Fibroblast of skin of left biceps (primary cell): Measurements from ENCODE around the gene CALCOCO1.
A peak's percentile ranks its signal among the peaks of the same experiment; 100 is the strongest.

Experiments
- DNase-seq, 2 experiments: peaks; one replicate each; pipeline ENCODE4 v3.0.0-alpha.2; 2013; ENCODE audit warnings: low read depth in 2 of 2

The CALCOCO1 gene

GRCh38 chr12:53752192-53752601 is 24.9 kb upstream of the CALCOCO1 start:
- DNase-seq, result no peak

DNA sequence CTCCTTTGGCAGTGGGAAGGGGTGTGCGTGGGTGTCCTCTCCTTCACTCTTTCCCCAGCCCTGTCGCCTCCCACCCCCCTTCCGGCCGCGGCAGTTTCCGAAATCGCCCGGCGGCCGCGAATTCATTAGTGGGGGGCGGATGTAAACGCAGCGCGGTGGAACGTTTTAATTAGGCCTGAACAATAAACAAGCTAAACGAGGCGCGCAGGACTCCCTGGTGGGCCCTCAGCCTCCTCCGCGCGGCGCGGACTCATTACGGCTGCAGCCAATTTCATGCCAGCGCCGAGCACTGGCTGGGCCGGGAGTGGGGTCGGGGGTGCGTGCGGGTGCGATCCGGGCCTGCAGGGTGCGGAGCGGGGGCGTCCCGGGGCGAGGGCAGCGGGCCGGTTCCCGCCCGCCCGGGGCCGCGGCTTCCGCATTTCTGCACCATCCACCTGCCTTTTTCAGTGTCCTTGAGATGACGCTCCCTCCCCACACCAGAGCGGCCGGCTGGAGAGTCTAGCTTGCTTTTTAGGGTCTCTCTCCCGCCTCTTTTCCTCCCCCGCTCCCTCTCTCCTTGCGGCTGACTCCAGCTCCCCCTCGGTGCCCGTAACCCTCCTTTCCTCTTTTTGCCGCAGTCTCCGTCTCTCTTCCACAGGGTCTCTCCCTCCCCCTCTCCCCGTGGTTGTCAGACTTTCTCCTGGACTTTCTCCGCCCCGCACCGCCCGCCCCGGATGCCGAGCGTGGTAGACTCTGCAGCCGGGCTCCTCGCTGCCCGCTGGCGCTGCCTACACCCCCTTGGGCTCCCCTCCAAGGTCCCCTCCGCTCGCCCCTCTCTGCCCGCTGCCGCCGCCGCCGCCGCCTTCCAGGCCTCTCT is 24.3 kb upstream of the CALCOCO1 start, which contains the start of gene CISTR:
Gene CISTR (minus strand): TSS at position 644 of the 856 bp plus-strand sequence.
- no peak for DNase-seq

GRCh38 chr12:53750812-53751335 is 23.6 kb upstream of the CALCOCO1 start:
- DNase-seq, result no peak

- no peak for DNase-seq
Measured at GRCh38 chr12:53749986-53750811, 22.9 kb upstream of the CALCOCO1 start.

DNA sequence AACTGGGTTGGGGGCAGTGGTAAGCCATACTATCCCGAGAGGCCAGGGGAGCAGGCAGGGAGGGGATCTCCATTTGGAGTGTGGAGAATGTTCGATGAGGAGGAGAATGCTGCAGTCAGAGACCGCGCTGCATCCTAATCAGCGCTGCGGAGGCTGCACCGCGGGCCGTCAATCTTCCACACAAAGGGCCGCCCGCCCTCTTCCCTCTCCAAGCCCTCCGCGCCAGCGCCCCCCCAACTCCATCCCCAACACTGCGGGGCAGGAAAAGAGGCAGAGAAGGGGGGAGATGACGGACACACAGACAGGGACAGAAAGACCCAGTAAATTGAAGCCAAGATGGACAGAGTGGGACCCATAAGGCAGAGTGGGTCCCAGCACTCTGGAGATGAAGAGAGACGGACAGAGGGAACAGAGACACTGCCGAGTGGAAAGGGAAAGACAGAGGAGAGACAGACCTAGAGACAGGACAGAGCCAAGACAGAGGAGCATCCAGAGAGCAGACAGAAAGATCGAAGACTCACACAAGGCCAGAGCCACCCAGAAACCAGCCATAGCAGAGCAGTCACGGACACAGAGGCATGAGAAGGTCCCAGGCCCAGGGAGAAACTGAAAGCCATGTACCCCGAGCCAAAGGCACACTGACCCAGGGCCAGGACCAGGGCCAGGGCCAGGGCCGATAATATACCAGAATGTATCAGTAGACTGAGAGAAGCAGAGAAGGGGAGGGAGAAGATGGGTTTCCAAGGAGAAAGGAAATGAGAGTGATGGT is 21.0 kb upstream of the CALCOCO1 start:
- DNase-seq, result no peak

- no peak for DNase-seq
Measured at GRCh38 chr12:53747095-53747494, 19.8 kb upstream of the CALCOCO1 start.

GRCh38 chr12:53746592-53747092 is 19.4 kb upstream of the CALCOCO1 start:
- peak; percentile 69 for DNase-seq

- no peak for DNase-seq
Measured at GRCh38 chr12:53744751-53745150, 17.5 kb upstream of the CALCOCO1 start.

DNA sequence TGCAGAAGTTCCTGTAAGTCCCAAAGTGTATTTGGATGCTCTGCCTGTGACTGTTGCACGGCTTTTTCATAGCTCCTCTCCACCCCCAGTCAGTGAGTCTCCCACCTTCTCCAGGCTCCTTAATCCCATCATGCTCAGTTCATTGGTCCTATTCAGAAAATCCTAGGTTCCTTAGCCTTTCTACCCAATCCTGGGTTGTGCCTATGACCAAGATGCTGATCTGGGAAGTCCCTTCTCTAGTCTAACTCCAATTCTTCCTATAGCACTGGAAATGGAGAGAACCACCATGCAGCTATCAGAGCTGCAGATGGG is 16.8 kb upstream of the CALCOCO1 start:
- DNase-seq, result no peak

DNA sequence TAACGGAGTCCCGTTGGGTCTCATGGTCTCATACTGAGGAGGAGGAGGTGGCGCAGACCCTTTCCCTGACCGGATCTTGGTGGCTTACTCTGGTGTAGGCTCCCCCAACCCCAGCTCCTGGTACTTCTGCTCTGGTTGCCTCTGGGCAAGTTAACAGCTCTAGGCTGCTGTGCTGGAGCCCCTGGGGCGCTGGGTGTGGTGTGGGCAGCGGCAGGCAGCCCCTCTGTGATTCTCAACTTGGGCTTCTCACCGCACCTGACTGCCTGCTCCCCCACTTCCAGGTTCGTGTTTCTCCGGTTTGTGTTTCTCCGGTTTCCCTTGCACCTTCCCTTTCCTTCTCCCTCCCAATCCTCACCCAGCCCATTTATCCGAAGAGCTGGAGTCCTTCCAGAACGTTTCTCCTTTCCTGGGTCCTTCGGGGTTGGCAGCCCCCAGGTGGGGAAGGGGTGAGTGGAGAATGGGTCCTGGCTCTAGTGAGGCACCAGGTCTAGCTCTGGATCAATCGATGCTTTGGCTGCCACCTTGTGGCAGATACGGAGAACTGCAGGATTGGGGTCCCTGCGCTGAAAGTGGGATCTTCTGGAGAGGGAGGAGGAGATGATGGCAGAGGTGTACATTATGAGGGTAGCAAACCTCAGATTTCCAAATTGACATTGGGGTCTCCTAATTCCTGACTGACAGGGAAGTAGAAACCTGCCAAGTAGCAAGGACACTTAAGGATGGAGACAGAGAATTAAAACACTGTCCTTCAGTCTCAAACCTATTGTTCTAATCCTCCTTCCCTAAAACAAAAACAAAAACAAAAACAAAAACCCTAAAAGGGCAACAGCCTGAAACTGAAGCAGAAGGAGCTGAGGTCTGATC is 16.2 kb upstream of the CALCOCO1 start:
- DNase-seq, result no peak

- no peak for DNase-seq
Measured at GRCh38 chr12:53740130-53740491, 12.9 kb upstream of the CALCOCO1 start.

GRCh38 chr12:53739214-53740129 is 12.2 kb upstream of the CALCOCO1 start:
- peak in 1 of 2 experiments; percentile 32 for DNase-seq

DNA sequence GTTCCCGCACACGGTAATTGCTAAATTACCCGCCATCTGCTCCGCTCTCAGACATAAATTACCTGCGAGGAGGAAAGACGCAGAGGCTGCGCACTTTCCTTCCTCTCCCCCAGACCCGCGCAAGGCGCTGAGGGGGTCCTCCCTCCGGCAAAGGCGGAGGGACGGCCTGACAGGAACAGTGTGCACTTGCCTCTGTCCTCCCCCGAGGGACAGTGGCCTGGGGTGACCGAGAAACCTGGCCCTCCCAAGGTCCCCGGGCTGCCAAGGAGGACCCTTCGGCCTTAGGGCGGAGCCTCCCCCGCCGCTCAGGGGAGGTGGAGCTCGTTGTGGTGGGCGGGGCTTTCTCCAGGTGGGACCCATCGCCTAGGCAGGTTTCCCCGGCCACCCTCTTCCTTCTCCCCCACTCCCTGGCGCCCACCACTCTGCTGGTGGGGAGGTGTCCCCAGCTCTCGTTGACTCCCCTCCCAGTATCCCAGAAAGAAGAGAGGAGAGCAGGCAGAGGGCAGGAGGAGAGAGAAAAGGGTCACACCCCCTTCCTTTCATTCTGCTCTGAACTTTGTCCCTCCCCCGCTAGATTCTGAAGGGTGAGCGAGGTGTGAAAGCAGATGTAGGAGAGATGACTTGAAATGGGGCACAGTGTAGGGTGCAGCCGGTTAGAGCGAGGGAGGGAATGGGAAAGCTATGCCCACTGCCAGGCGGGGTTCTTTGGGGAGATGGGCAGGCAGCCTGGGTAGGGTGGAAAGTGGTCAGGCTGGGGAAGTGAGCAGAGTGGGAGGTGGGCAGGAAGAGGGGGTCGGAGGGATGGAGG is 11.4 kb upstream of the CALCOCO1 start:
- DNase-seq, result no peak

DNA sequence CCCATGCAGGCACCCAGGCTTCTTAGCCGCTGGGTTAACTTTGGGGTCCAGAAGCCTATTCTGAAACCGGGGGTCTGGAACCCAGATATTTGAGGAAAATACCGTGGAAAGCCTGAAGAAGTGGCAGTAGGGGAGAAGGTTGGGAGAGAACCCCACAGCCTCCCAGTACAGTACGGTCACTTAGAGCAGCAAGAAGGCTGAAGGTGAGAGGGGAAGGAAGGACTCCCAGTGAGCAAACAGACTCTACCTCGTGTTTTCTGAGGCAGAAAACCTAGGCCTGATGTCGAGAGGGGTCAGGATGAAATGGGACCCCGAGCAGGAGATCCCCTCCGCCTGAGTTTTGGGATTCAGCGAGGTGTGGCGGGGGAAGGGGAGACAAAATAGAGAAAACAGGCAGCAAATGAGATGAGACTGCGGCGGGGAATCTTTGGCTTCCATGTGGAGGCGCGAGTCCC is 10.7 kb upstream of the CALCOCO1 start:
- DNase-seq, result no peak

GRCh38 chr12:53737093-53737808 is 10.0 kb upstream of the CALCOCO1 start:
- DNase-seq, result no peak

- no peak for DNase-seq
Measured at GRCh38 chr12:53736592-53736991, 9.3 kb upstream of the CALCOCO1 start.

GRCh38 chr12:53735556-53735955 is 8.3 kb upstream of the CALCOCO1 start:
- no peak for DNase-seq

GRCh38 chr12:53734425-53734824 is 7.2 kb upstream of the CALCOCO1 start:
- DNase-seq, result no peak
